A549 (cell line): Measurements from ENCODE around the gene THBS2.

Experiments used
- FOSL2 ChIP-seq, 2 experiments: fragments of 450-650 bp in 1 of 2; fragments of >200 bp in 1 of 2; sonication (Bioruptor Twin) in 1 of 2; formaldehyde crosslinking; IDR thresholded peaks; 2 replicates each; pipeline versions ENCODE4 v1.5.0 to v1.6.1; 2016 to 2020; ENCODE audit warnings: mild to moderate bottlenecking in 1 of 2, moderate library complexity in 1 of 2
- HDAC2 ChIP-seq: fragments of 200-600 bp; sonication (generic); IDR thresholded peaks from 2 replicates; pipeline ENCODE4 v1.6.1; 2016
- MAFK ChIP-seq: fragments of 450-650 bp; IDR thresholded peaks from 2 replicates; pipeline ENCODE4 v1.6.1; 2014; ENCODE audit not compliant: partially characterized antibody
- POLR2A ChIP-seq: IDR thresholded peaks from 2 replicates; pipeline ENCODE4 v1.6.1; 2012; ENCODE audit warnings: mild to moderate bottlenecking, low read length
- TF ChIP-seq, protein P1 (sequence below): fragments of >200 bp; sonication (Bioruptor Twin); formaldehyde crosslinking; IDR thresholded peaks from 3 replicates; pipeline ENCODE4 v1.5.1; 2016
- TF ChIP-seq, protein P2 (sequence below): fragments of 200-600 bp; sonication (generic); IDR thresholded peaks from 2 replicates; pipeline ENCODE4 v1.6.1; 2016; ENCODE audit warnings: antibody characterized with exemption, mild to moderate bottlenecking, moderate library complexity

DNA sequence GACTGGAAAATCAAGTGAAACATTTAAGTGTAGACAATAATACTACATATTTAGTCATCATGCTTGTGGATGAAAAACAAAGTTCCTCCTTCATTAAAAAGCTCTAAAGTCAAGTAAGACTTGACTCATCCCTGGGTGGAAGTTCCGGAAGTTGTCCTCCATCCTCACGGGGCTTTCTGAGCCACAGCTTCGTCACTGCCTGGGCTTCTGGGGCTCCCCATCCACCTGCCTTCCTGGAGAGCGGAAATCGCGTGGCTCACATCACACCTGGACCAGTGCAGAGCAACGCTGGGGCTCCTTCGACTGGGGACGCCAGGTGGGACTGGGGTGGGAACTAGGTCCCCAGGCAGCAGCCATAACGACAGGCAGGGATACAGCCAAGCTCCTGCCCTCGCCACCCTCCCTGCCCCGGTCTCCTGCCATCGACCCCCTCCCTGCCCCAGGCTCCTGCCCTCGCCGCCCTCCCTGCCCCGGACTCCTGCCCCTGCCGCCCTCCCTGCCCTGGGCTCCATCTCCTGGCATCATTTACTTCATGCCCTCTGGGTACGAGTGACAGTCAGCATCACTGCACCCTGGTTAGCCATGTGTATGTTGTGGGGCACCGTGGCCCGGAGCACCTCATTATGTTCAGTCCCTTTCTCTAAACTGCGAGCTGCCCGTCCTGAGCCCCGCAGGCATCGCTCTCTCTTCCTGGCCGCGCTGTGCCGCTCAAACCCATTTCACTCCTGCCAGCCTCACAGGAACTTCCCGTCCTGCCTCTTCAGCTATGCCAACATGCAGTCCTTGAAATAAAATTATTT is 12.9 kb downstream of the THBS2 start:
- TF ChIP-seq, protein P1, sequence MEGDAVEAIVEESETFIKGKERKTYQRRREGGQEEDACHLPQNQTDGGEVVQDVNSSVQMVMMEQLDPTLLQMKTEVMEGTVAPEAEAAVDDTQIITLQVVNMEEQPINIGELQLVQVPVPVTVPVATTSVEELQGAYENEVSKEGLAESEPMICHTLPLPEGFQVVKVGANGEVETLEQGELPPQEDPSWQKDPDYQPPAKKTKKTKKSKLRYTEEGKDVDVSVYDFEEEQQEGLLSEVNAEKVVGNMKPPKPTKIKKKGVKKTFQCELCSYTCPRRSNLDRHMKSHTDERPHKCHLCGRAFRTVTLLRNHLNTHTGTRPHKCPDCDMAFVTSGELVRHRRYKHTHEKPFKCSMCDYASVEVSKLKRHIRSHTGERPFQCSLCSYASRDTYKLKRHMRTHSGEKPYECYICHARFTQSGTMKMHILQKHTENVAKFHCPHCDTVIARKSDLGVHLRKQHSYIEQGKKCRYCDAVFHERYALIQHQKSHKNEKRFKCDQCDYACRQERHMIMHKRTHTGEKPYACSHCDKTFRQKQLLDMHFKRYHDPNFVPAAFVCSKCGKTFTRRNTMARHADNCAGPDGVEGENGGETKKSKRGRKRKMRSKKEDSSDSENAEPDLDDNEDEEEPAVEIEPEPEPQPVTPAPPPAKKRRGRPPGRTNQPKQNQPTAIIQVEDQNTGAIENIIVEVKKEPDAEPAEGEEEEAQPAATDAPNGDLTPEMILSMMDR = no peak
- TF ChIP-seq, protein P2, sequence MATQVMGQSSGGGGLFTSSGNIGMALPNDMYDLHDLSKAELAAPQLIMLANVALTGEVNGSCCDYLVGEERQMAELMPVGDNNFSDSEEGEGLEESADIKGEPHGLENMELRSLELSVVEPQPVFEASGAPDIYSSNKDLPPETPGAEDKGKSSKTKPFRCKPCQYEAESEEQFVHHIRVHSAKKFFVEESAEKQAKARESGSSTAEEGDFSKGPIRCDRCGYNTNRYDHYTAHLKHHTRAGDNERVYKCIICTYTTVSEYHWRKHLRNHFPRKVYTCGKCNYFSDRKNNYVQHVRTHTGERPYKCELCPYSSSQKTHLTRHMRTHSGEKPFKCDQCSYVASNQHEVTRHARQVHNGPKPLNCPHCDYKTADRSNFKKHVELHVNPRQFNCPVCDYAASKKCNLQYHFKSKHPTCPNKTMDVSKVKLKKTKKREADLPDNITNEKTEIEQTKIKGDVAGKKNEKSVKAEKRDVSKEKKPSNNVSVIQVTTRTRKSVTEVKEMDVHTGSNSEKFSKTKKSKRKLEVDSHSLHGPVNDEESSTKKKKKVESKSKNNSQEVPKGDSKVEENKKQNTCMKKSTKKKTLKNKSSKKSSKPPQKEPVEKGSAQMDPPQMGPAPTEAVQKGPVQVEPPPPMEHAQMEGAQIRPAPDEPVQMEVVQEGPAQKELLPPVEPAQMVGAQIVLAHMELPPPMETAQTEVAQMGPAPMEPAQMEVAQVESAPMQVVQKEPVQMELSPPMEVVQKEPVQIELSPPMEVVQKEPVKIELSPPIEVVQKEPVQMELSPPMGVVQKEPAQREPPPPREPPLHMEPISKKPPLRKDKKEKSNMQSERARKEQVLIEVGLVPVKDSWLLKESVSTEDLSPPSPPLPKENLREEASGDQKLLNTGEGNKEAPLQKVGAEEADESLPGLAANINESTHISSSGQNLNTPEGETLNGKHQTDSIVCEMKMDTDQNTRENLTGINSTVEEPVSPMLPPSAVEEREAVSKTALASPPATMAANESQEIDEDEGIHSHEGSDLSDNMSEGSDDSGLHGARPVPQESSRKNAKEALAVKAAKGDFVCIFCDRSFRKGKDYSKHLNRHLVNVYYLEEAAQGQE = no peak
- no peak for TF ChIP-seq POLR2A
- TF ChIP-seq FOSL2 (IDR thresholded peaks at IDR 0.05) = no peak
- TF ChIP-seq FOSL2 (CRISPR knock-in tag; IDR thresholded peaks at IDR 0.05) = no peak
- no peak for TF ChIP-seq HDAC2
- no peak for TF ChIP-seq MAFK
